Right renal pelvis (tissue), 4 donors: ENCODE data around the gene GRIP1. TPM values are rescaled to one million over a fixed set of nuclear protein-coding genes. Genes with fewer than 3 reads are reported as not detected.

Experiments
- DNase-seq, 4 donors: peaks; one replicate each; pipeline ENCODE4 v3.0.0-alpha.2; 2013; ENCODE audit warnings: low read depth in 4 of 4, low spot score in 3 of 4, missing footprints in 1 of 4
- polyA plus RNA-seq, 4 donors: library from polyadenylated mRNA; unstranded; fragments of 120-200 nt; gene quantifications; one replicate each; pipeline ENCODE4 v1.2.1, GENCODE V29; 2013; ENCODE audit not compliant: insufficient read length in 4 of 4

The GRIP1 gene
- polyA plus RNA-seq, 4 donors, result 21.5 to 24.0 (median 22.0) TPM

DNA sequence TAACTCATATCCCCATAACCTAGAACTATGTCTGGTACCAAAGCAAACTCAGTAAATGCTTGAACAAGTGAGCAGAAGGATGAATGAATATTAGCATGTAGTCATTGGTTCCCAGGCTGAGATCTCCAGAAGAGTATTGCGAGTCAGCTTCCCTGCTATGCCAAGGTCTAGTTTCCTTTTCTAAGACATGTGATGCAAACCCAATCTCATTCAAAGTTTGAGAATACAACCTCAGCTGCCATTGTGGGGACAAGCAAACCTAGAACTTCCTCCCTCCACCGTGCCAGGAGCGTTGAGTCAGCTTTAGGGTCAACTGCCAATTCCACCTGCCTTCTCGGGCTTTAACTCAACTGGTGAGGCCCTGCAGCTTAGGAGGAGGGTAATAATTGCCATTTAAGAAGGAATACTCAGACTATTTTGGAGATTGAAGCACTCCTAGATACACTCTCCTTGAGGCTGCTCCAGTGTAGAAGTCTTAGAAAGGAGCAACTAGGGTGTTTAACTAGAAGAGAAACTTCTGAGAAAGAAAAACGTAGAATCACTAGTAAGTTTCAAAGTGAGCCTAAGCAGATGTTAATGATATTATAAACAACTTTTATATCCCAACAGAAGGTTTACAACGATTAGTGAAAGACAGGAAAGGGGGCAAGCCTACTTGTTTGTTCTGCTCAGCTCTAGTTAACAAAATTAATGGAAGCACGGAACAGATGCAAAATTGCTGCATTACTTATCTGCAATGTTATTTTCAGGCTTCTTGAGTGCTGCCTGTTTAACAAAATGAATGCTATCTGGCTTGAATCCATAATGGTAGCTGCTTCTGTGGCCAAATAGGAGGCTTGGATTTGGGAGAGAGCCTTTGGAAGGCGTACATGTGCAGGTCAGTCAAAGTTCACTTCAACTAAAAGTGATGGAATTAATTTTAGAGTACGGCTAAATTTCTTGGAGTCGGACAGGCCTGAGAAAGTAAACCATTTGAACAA is 279.7 kb downstream of the GRIP1 start:
- peak in 3 of 4 donors; percentile 40 to 54 (median 52) for DNase-seq

DNA sequence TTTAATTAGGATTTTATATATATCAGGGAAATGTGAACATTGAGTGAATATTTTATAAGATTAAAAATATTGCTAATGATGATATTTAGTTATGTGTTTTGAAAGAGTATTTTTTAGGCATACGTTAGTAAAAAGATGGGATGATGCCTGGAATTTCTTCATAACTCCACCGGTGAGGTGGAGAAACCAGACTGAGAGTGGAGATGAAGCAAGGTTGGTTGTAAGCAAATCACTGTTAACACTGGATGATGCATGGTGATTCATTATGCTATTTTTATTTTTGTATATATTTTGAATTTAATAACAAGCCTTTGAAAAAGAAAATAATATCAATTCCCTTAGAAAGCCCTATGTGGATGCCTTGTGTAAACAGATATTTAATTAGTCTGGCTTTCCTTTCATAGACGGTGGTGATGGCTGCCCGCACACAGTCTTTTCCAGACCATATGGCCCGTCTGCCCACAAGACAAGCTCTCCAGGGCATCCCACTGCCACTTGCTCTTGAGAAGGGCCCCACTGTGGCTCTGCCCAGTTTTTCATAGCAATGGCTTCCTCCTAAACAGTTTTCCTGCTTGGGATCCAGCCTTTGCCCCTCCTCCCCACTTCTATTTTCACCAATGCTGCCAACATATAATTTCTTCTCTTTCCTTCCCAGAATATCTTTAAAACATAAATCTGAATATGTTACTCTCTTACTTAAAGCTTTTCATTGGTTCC is 281.1 kb downstream of the GRIP1 start:
- DNase-seq, result no peak

DNA sequence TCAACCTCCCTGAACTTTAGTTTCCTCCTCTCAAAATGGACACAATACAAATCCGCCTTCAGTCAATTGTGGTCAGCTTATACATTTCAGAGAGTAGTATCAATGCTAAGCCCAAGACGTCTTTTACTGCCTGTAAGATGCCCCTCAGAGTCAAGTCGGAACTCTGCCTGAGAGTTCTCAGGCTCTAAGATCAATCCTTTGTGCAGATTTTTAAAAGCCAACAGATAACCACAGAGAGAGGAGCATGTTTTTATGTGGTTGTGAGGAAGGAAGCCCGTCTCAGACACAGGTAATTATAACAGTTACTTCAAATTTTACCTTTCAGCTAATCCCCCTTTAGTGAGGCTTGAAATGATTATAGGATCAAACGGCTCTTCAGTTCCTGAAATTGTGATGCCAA is 285.0 kb downstream of the GRIP1 start:
- DNase-seq, result no peak

DNA sequence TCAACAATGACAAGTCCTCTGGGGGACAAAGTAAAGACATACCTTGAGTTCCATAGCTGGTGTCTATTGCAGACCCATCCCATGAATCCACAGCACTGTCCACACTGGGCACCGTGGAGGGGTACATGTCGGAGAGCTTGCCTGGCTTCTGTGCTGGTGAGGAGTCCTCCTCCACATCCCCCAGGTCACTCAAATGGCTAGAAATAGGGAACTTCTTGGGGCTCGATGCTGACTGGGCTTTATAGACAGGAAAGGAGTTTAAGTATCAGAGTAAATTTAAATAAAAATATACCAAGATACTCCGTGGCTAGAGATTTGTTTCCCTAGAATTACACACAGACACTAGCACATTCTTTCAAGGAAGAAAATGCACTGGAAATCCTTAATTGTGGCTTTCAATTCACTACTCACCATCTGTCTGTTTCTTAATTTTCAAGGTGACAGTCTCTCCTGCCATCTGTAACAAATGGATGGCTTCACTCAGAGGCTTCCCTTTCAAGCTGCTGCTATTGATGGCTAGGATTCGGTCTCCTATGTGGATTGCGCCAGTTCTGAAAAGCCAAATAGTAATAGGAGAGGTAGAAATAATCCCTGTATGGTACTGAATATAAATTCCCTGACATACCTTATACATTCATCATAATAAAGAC is 286.5 kb downstream of the GRIP1 start:
- no peak for DNase-seq

DNA sequence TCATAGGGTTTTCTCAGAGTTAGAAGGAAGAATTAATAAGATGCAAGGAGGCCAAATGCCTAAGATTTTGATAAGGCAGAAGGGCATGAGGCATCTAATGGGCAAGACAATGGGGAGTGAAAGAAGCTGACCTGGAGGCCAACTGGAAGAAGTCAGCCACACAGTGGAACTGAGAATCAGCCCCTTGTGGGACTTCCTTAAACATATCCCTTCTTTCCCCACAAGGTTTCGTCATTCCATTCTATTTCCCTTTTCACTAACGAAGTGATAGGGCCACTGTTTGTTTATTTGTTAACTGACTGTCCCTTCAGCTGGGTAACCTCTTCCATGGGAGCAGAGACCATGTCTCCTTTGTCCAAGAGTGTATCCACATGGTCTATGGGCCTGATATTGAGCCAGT is 290.4 kb downstream of the GRIP1 start:
- no peak for DNase-seq

DNA sequence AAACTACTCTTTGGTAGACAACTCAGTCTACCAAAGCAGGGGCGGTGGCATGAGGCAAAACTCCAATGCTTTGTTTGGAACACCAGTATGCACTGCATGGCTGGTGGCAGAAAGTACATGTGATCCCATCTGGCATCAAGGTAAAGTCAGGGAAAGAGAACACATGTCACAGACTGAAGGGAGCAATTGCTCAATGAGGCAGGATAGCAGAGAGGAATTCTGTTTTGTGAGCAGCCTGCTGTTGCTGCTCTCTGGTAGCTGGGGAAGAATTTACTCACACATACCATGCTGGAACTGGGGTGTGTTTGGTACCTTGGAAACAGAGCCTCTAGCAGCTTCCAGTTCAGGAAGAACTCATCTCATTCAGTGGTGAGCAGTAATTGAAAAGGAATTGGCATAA is 291.8 kb downstream of the GRIP1 start:
- no peak for DNase-seq

DNA sequence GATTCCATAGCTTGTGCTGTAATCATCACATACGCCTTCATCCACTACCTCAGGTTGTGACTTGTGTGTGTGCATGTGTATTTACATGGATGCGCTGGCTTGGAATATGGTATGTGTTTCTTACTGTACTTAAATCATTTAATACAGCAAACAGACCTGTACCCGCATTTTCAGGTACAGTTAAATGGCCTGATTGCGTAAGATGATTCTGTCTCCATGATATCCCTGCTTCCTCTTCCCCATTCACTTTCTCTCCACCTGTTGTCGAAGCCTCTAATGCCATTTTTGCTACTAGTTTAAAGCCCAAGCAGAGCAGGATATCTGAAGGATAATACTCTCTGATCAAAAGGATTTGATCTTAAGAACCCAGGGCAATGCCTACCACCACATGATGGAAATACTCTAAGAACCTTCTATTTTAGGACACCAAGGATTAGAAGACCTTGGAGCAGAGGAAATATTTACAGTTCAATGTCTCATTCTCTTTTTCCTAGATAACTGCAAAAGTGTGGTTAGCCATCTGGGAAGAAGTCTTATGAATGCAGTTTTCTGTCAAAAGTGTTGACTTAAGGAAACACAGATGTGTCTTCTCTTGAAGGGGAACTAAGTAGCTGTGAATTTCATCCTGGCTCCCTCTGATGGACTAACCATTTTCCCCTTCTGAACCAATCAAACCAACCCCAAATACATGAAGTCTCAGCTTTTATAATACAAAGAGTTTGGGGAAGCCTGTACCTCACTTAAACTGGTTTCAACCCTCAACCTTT is 297.9 kb downstream of the GRIP1 start:
- DNase-seq, result no peak

DNA sequence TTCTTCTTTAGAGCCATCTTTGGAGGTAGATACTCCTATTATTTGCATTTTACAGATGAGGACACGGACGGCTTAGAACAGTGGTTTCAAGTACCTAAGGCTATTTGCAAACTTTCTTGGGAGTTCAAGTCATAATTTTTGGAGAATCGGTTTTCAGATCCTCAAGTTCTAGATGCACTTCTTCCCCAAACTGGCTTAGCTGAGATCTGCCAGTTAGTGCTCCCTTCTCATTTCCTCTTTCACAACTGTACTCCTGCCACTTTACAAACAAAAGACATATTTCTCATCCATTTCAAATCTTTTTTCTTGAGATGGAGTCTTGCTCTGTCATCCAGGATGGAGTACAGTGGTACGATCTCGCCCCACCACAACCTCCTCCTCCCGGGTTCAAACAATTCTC is 299.3 kb downstream of the GRIP1 start:
- no peak for DNase-seq

DNA sequence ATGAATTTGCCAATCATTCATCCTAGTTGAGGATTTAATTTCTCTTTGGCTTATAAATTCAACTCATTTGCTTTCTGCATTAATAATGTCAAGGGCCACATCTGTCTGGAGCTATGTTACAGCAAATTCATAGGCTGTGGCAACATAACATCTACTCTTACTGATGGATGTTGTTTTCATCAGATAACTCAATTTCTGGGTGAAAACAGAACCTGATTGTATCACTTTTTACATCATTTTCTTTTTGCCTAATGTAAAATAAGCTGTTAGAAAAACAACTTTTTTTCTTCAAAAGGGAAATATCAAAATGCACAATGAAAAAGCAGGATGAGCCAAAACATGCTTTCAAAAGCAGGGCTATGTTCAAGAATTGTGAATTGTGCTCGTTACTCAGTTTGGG is 303.3 kb downstream of the GRIP1 start:
- no peak for DNase-seq

DNA sequence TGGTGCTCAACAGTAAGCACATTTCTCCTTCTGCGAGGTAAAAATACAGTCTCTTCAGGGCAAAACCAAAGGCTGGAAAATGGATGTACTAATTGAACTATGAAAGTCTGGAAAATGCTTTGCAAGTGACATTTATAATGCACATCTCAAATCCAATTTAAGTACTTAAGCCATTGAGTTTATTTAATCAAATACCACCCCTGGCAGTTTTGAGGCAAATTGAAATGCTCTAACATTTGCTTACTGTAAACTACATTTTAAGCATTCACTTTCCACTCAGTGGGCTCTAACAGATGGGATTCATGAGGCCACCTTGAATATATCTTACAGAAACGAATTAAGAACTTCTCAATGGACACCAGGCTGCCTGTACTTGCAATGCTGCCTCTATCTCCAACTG is 306.9 kb downstream of the GRIP1 start:
- DNase-seq, result no peak

DNA sequence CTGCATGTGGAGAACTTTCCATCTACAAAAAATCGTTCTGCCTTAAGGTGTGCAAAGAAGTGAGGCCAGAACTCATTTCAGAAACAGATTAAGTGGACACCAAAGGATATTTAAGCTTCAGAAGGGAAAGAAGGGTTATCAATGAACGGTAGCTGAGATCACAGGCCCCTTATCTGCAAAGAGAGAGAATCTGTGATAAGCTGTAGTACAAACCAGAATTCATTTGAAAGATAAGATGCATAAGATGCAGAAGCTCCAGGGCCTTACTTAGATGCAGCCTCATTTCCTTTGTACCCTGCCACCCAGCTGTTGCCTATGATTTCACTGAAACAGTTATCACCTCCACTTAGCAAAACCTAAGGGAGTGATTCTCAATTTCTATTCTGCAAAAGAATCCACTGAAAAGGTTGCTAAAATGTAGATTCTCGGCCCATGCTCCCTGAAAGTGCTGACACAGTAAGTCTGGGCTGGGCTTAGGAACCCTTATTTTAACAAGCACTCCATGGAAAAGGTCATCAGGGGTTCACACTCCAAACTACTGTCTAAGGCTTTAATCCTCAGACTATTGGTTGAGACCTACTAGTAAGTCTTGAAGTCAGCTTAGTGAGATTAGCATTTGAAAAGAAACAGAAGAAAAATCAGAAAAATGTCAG is 311.7 kb downstream of the GRIP1 start:
- DNase-seq, result no peak

DNA sequence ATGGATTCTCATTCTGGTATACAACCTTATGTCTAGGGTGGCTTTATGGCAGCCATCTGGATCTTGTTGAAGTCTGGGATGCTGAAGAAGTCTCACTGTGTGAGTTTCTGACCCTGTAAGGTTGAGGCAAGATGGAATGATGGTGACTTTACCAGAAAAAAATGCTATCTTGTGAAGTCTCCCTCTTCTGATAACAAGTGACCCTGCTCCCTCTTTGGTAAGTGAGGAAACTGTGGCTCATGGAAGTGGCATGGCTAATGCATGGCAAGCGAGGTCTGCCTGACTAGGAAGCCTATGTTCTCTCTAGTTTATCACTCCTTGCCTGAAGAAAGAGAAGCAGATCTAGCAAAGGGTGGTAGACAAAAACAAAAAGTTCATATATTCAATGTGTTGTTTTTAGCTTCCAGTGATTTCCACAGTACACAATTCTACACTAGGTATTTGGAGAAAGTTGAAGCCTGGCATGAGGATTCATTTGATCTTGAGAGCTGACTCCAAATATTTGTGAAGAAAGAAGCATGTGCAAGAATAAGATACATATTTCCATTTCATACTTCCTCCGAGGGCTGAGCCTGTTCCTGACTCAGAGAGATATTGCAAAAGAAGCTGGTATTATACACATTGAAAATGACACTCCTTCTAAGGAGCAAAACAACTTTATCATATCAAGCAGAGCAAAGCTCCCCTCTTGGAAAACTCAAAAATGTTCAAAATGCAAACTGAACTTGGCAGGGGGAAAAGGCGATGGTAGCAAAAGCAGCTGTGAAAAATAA is 313.0 kb downstream of the GRIP1 start:
- DNase-seq, result no peak

DNA sequence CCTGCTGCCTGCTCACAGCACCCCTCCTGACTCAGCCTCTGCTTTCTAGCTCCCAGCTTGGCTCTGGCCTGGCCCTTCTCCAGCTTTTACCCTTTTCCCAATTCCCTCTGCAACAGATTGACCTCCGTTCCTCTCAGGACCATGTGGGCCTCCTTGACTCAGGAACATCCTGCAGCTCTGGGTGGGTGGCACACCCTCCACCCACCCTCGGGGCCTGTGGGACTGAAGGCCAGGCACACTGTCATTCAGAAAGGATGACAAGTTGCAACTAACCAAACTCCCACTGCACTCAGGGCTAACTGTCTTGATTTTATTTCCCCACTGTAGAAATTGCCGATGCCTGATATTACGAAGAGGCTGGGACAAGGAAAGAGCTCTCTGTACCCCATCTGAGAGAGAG is 317.2 kb downstream of the GRIP1 start:
- DNase-seq, result no peak

DNA sequence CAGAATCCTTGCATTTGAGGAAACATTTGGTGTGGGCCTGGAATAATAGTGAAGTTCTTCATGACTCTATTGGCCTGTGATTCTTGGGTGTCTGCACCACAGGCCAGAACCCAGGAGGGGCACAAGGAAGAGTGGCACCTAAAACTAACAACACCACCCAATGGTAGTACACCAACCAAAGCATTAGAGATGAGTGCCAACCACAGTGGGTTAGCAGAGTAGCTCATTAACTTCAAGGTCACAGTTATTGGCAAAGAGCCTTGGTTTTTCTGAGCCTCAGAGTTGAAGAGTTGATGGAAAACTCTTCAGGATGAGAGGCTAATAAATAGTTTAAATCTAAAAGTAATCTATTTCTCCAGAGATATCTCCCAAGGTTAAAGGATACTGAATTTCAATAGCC is 319.6 kb downstream of the GRIP1 start:
- no peak for DNase-seq

DNA sequence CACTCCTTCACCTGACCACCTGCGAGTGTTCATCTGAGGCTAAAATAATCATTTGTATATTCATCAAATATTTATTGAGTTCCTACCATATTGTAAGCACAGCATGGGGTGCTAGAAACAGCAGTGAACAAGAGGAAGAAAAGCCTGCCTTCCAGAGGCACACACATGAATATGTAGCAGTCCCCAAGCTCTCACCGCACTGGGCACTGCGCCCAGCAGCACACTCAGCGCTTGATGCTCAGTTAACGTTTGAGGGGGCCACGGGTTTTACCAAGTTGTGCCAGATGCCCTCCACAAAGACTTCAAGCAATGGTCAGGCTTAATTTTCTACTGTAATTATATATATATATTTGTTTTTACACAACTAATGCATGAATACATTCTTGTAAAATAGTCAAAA is 324.6 kb downstream of the GRIP1 start:
- no peak for DNase-seq

DNA sequence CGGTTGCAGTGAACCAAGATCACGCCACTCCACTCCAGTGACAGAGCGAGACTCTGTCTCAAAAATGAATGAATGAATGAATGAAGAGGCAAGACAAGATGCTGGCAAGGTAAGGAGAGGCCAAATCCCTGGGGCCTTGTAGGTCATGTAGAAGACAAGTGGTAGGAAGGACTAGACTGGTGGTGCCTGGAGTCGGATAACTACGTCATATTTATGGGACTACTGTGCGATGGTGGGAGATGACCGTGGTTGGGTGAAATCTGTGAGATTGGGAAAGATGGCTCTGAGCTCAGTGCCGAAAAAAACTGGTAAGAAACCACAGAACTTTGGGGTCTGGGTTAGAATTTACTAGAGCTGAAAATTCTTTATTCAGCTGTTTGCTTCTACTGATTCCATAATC is 326.0 kb downstream of the GRIP1 start:
- no peak for DNase-seq

DNA sequence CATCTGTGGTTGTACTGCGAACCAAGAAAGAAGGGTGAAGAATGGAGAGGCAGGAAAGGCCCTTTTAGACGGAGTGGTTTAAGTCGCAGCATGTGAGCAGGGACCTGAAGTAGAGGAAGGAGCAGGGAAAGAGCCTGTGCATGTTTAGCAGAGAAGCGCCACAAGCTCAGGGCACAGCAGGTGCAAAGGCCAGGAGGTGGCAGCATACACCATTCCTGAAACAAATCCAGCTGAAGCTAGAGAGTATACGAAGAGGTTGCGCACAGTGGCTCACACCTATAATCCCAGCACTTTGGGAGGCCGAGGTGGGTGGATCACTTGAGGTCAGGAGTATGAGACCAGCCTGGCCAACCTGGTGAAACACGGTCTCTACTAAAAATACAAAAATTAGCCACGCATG is 326.7 kb downstream of the GRIP1 start:
- DNase-seq, result peak in 1 of 4 donors; percentile 1

DNA sequence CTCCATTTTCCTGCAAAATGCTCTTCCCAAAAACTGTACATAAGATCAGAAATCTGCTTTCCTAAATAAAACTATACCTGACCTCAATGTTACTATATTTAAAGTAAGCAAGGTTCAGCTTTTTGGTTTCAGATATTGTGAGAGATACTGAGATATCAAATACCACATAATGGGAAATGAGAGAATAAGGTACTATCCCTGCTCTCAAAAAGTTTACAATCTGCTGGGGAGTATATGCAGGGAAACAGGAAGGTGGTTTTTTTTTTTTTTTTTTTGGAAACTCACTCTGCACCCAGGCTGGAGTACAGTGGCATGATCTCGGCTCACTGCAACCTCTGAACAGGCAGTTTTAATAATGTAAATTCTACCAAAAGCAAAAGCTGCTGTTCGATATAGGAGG is 327.6 kb downstream of the GRIP1 start:
- DNase-seq, result no peak

DNA sequence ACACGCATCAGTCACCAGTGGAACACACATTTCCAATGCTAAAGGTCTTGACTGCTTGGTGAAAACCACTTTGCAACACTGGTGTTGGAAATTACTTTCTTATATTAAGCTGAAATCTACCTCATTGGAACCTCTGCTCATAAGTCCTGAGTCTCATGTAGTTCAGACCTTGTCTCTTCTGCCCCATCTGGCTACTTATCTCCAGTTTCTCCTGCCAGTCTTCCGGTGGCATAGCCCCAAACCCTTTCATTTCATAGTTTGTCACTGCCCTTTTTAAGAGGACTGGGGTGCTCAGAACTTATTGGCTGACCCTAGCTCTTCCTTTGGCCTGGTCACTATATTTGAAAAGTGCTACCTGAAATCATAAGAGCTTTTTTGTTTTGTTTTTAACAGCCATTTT is 332.9 kb downstream of the GRIP1 start:
- no peak for DNase-seq
